Measurements from ENCODE around the gene STAB1. TPM values are rescaled to one million over a fixed set of nuclear protein-coding genes. Genes with fewer than 3 reads are reported as not detected.

The STAB1 gene
- total and polyA plus RNA-seq, 2 of the 8 experiments (the other 6 are each of a cell fraction or from before 2014, with no cell fraction given), result 1.0 to 1.9 TPM

- no peak overlapping the region for H4K91ac ChIP-seq (replicated peaks; ENCODE audit: insufficient read length, low read length)
- no peaks in the 10 kb centered on the region for H3K9me3 ChIP-seq (ENCODE audit: insufficient read depth in 2 of 2, low read depth in 1 of 2, low read length in 1 of 2)
- no peak overlapping the region for H3K4me2 ChIP-seq (ENCODE audit: insufficient read depth in 1 of 2, low read depth in 2 of 2, low read length in 2 of 2)
- no peak overlapping the region for H3K56ac ChIP-seq (replicated peaks; ENCODE audit: insufficient read length, low read depth, low read length)
- H4K5ac ChIP-seq (ENCODE audit: insufficient read length, low read depth, low read length), result no peak overlapping the region
- DNase-seq (ENCODE audit: low read depth in 1 of 2, low spot score in 2 of 2) (no peak), FAIRE-seq (no peak)
- H4K8ac ChIP-seq (ENCODE audit: extremely low read depth, insufficient read depth, low read length), result no peak overlapping the region
- 0 out of 2 replicates have a peak overlapping the region, but pooled peaks have one; percentile 61 for H2BK15ac ChIP-seq (ENCODE audit: low read length)
- no peaks in the 10 kb centered on the region for H3K79me2 ChIP-seq (ENCODE audit: control insufficient read depth in 1 of 2, insufficient read depth in 2 of 2, low read length in 2 of 2)
- H3K23me2 ChIP-seq (ENCODE audit: low read depth, low read length), result no peaks in the 10 kb centered on the region
- 83% methylated on average over 8 of the region's 8 CpGs; no CpG with 5 or more reads in 1 of the 2 experiments for WGBS, 2 experiments (ENCODE audit: extremely low coverage in 1 of 2, insufficient coverage in 1 of 2, insufficient read length in 1 of 2, insufficient replicate concordance in 2 of 2, low coverage in 1 of 2, low lambda C conversion rate in 2 of 2, missing lambda C conversion rate in 1 of 2)
- no peak overlapping the region for H3K4me3 ChIP-seq (ENCODE audit: extremely low read depth in 1 of 4, insufficient read depth in 2 of 4, low read depth in 3 of 4, low read length in 4 of 4)
- H3K18ac ChIP-seq (ENCODE audit: extremely low read depth, low read length), result no peak overlapping the region
- no peak overlapping the region for H2AK5ac ChIP-seq (ENCODE audit: low read depth, low read length)
- peaks cover 0 to 1% of the 10 kb centered on the region in 2 experiments for H4K20me1 ChIP-seq (replicated peaks in 1 of 2; ENCODE audit: control insufficient read depth in 1 of 2, insufficient read depth in 2 of 2, low read length in 2 of 2)
- no peaks in the 10 kb centered on the region for H3K79me1 ChIP-seq (ENCODE audit: low read depth, low read length)
- no peak overlapping the region for H2BK20ac ChIP-seq (ENCODE audit: low read length)
- H3K9ac ChIP-seq (replicated peaks in 1 of 4; ENCODE audit: extremely low read depth in 1 of 4, low read depth in 3 of 4, low read length in 3 of 4), result no peak overlapping the region
- H2AFZ ChIP-seq (ENCODE audit: low read length), result 0 out of 2 replicates have a peak overlapping the region, but pooled peaks have one; percentile 3
- peaks cover 0 to 4% (median 0%) of the 10 kb centered on the region in 4 experiments; a peak in 1 of 7 replicates for H3K4me1 ChIP-seq (replicated peaks in 1 of 4; ENCODE audit: control insufficient read depth in 3 of 4, insufficient read depth in 4 of 4, low read length in 3 of 4)
- H2BK5ac ChIP-seq (ENCODE audit: low read depth, low read length), result no peak overlapping the region
- ChIA-PET POLR2A (ENCODE audit: partially characterized antibody) (interaction anchor here (0.9 to 4.1 kb wide), 7 partner anchors 9 to 29 kb away, joined by 3 to 16 read pairs (median 4); no protein-coding TSS in a partner anchor), CTCF (ENCODE audit: partially characterized antibody) (interaction anchor here (0.7 to 3.5 kb wide), 9 partner anchors 10 to 105 kb away, joined by 3 to 12 read pairs (median 4); partner anchors contain the start of gene STAB1)
- H2BK12ac ChIP-seq (ENCODE audit: low read depth, low read length), result no peak overlapping the region
- H3K36me3 ChIP-seq (ENCODE audit: control insufficient read depth in 2 of 4, insufficient read depth in 4 of 4, low read length in 3 of 4), result no peaks in the 10 kb centered on the region
- H3K4ac ChIP-seq (replicated peaks; ENCODE audit: insufficient read length, low read depth, low read length), result no peak overlapping the region
- no peak overlapping the region for H3K27ac ChIP-seq (ENCODE audit: low read depth, low read length)
- no peak overlapping the region for H2BK120ac ChIP-seq (replicated peaks; ENCODE audit: low read depth, low read length)
- no peak overlapping the region for H3K14ac ChIP-seq (ENCODE audit: insufficient read length)
- H3K27me3 ChIP-seq (replicated peaks in 1 of 4; ENCODE audit: control insufficient read depth in 3 of 4, extremely low read depth in 1 of 4, insufficient read depth in 3 of 4, low read length in 3 of 4), result no peaks in the 10 kb centered on the region
- no peak overlapping the region for H3K23ac ChIP-seq (ENCODE audit: insufficient read length)
- TF ChIP-seq CBX5 (IDR thresholded peaks at IDR 0.05; ENCODE audit: low read depth, low read length), result no peak
These were observed 17.0 kb downstream of the STAB1 start for GRCh38 chr3:52512105-52512504.
